GF-D8 (cell line): Measurements from ENCODE around the gene SUMF2.
"Not testable (repeated sequence)": the region's sequence is repeated elsewhere in the genome, so short reads cannot be mapped to it uniquely, and the experiment has no call there.

Experiments used
- DNase-seq: peaks from one replicate; lab custom pipeline; 2025; lab: John Stamatoyannopoulos, UW

Gene SUMF2

GRCh38 chr7:56106108-56107073, 42.3 kb downstream of the SUMF2 start, which contains the start of gene CHCHD2:
Gene CHCHD2, minus strand, starts transcription at chr7:56106476. Its CDS starts 63 bp downstream, at chr7:56106413.
- DNase-seq: peak; percentile 99

GRCh38 chr7:56107954-56108258, 43.8 kb downstream of the SUMF2 start:
- DNase-seq: no peak

GRCh38 chr7:56110611-56111010, 46.5 kb downstream of the SUMF2 start:
- DNase-seq: no peak

- DNase-seq: not testable (repeated sequence)
Observed at GRCh38 chr7:56112244-56112643, 48.2 kb downstream of the SUMF2 start.

GRCh38 chr7:56115852-56116538, 51.9 kb downstream of the SUMF2 start, which contains the start of gene NUPR2:
Gene NUPR2, minus strand, starts transcription at chr7:56116417. Its CDS starts 103 bp downstream, at chr7:56116314.
- no peak for DNase-seq

- DNase-seq: no peak
Observed at GRCh38 chr7:56121440-56121839, 57.4 kb downstream of the SUMF2 start.

- no peak for DNase-seq
Observed at GRCh38 chr7:56124981-56125380, 60.9 kb downstream of the SUMF2 start.

- DNase-seq: no peak
Observed at GRCh38 chr7:56125831-56126230, 61.7 kb downstream of the SUMF2 start.

- no peak for DNase-seq
Observed at GRCh38 chr7:56127241-56127975, 63.3 kb downstream of the SUMF2 start.
